IMR-90 (cell line): ENCODE data around the gene TOE1. TPM values are rescaled to one million over a fixed set of nuclear protein-coding genes. Genes with fewer than 3 reads are reported as not detected.

Experiments used
- ATAC-seq: fragments of 200-7000 bp; cut with Tn5 transposase; 2 replicates; pipeline ENCODE4 v1.9.1; 2020; ENCODE audit warnings: low read depth, mild to moderate bottlenecking, moderate library complexity
- BruUV-seq: library from RNA; stranded (reverse); fragments of 400-500 nt; replicated peaks from 2 replicates; lab custom pipeline; 2021; lab: Mats Ljungman, UMichigan
- CTCF ChIA-PET: fragments of 300-600 bp; formaldehyde crosslinking; extraction: SDS; loops from one replicate; lab custom pipeline; 2021; ENCODE audit warnings: antibody characterized with exemption; lab: Yijun Ruan, JAX
- POLR2A ChIA-PET: fragments of 300-600 bp; sonication (Branson Sonifier 250); formaldehyde crosslinking; loops from one replicate; lab custom pipeline; 2022; ENCODE audit warnings: antibody characterized with exemption; ENCODE audit not compliant: unreplicated experiment; lab: Charles Lee
- DNase-seq: peaks from one replicate; pipeline ENCODE4 v3.0.0; 2013
- H2AFZ ChIP-seq: replicated peaks from 2 replicates; pipeline ENCODE3; 2013; ENCODE audit warnings: low read length, mild to moderate bottlenecking; ENCODE audit not compliant: poor library complexity
- H2AK5ac ChIP-seq: 2 replicates; pipeline ENCODE4 v1.6.1; 2013; ENCODE audit warnings: low read depth, low read length, inconsistent platforms
- H2AK9ac ChIP-seq: replicated peaks from 2 replicates; pipeline ENCODE3; 2013; ENCODE audit warnings: mild to moderate bottlenecking, low read depth, low read length, moderate library complexity; ENCODE audit not compliant: poor library complexity
- H2BK120ac ChIP-seq: 2 replicates; pipeline ENCODE4 v1.6.1; 2013; ENCODE audit warnings: low read depth, low read length, inconsistent platforms
- H2BK15ac ChIP-seq: 3 replicates; pipeline ENCODE4 v1.6.1; 2013; ENCODE audit warnings: low read depth, low read length, inconsistent platforms
- H2BK20ac ChIP-seq: 2 replicates; pipeline ENCODE4 v1.6.1; 2013; ENCODE audit warnings: low read depth, mild to moderate bottlenecking, inconsistent platforms, low read length, moderate library complexity
- H2BK5ac ChIP-seq: 2 replicates; pipeline ENCODE4 v1.6.1; 2013; ENCODE audit warnings: mild to moderate bottlenecking, low read depth, low read length, inconsistent platforms; ENCODE audit not compliant: poor library complexity, severe bottlenecking
- H3K14ac ChIP-seq: replicated peaks from 2 replicates; pipeline ENCODE4 v1.6.1; 2013; ENCODE audit warnings: low read depth, low read length, inconsistent platforms
- H3K18ac ChIP-seq: 2 replicates; pipeline ENCODE4 v1.6.1; 2013; ENCODE audit warnings: low read depth, low read length, control low read depth
- H3K23ac ChIP-seq: 2 replicates; pipeline ENCODE4 v1.6.1; 2013; ENCODE audit warnings: low read depth, low read length, inconsistent platforms
- H3K27ac ChIP-seq: 2 replicates; pipeline ENCODE4 v1.5.1; 2013; ENCODE audit warnings: mild to moderate bottlenecking, control low read depth, low read length; ENCODE audit not compliant: insufficient read depth
- H3K27me3 ChIP-seq: 2 replicates; pipeline ENCODE4 v1.6.1; 2013; ENCODE audit warnings: low read length; ENCODE audit not compliant: control insufficient read depth, insufficient read depth
- H3K36me3 ChIP-seq: 2 replicates; pipeline ENCODE4 v1.6.1; 2013; ENCODE audit warnings: low read length, mixed read lengths; ENCODE audit not compliant: control insufficient read depth, insufficient read depth
- H3K4ac ChIP-seq: 2 replicates; pipeline ENCODE4 v1.6.1; 2013; ENCODE audit warnings: low read depth, low read length, inconsistent platforms
- H3K4me1 ChIP-seq: 2 replicates; pipeline ENCODE4 v1.6.1; 2013; ENCODE audit warnings: low read length, mixed read lengths; ENCODE audit not compliant: control insufficient read depth, insufficient read depth
- H3K4me2 ChIP-seq: 2 replicates; pipeline ENCODE4 v1.6.1; 2013; ENCODE audit warnings: low read depth, mild to moderate bottlenecking, control low read depth, low read length, moderate library complexity
- H3K4me3 ChIP-seq: 2 replicates; pipeline ENCODE4 v1.5.1; 2013; ENCODE audit warnings: low read depth, mild to moderate bottlenecking, control low read depth, low read length, moderate library complexity; ENCODE audit not compliant: insufficient read depth
- H3K56ac ChIP-seq: 2 replicates; pipeline ENCODE4 v1.6.1; 2013; ENCODE audit warnings: low read length, inconsistent platforms; ENCODE audit not compliant: insufficient read depth; ENCODE audit errors: extremely low read depth
- H3K79me1 ChIP-seq, 2 experiments: 2 replicates each; pipeline ENCODE4 v1.6.1; 2013; ENCODE audit warnings: low read length in 2 of 2, inconsistent platforms in 1 of 2, low read depth in 1 of 2
- H3K9ac ChIP-seq: 2 replicates; pipeline ENCODE4 v1.6.1; 2013; ENCODE audit warnings: low read depth, low read length, control low read depth
- H3K9me1 ChIP-seq: 2 replicates; pipeline ENCODE4 v1.6.1; 2013; ENCODE audit warnings: low read length, inconsistent platforms; ENCODE audit not compliant: insufficient read depth
- H3K9me3 ChIP-seq: 2 replicates; pipeline ENCODE4 v1.6.1; 2013; ENCODE audit warnings: low read length; ENCODE audit not compliant: control insufficient read depth, insufficient read depth
- H4K20me1 ChIP-seq: 2 replicates; pipeline ENCODE4 v1.6.1; 2013; ENCODE audit warnings: low read length, inconsistent platforms; ENCODE audit not compliant: insufficient read depth
- H4K5ac ChIP-seq: 2 replicates; pipeline ENCODE4 v1.6.1; 2013; ENCODE audit warnings: mild to moderate bottlenecking, low read depth, low read length, control low read depth
- H4K8ac ChIP-seq, 2 experiments: 2 replicates each; pipeline ENCODE4 v1.6.1; 2013; ENCODE audit warnings: low read depth in 2 of 2, low read length in 2 of 2, control low read depth in 1 of 2, inconsistent platforms in 1 of 2
- H4K91ac ChIP-seq: 2 replicates; pipeline ENCODE4 v1.6.1; 2013; ENCODE audit warnings: low read depth, low read length, inconsistent platforms; ENCODE audit not compliant: insufficient read depth
- BHLHE40 ChIP-seq: fragments of 150-350 bp; IDR thresholded peaks from 2 replicates; pipeline ENCODE4 v1.6.1; 2016; ENCODE audit warnings: mild to moderate bottlenecking, low read depth, low read length
- CHD1 ChIP-seq: IDR thresholded peaks from 2 replicates; pipeline ENCODE4 v1.6.1; 2012; ENCODE audit warnings: low read depth, low read length, improper control_type of control experiment
- ELK1 ChIP-seq: fragments of 150-350 bp; IDR thresholded peaks from 2 replicates; pipeline ENCODE4 v1.6.1; 2016; ENCODE audit warnings: low read depth, mild to moderate bottlenecking, low read length, moderate library complexity, borderline replicate concordance
- FOS ChIP-seq: fragments of 150-350 bp; IDR thresholded peaks from 2 replicates; pipeline ENCODE4 v1.6.1; 2016; ENCODE audit warnings: low read depth, low read length
- MXI1 ChIP-seq: IDR thresholded peaks from 2 replicates; pipeline ENCODE4 v1.6.1; 2012; ENCODE audit warnings: low read depth, mild to moderate bottlenecking, low read length, moderate library complexity, borderline replicate concordance
- POLR2A ChIP-seq: IDR thresholded peaks from 2 replicates; pipeline ENCODE4 v1.6.1; 2012; ENCODE audit warnings: mild to moderate bottlenecking, low read depth, low read length
- WGBS, 2 experiments: methylation state at CpG; one replicate each; pipeline versions ENCODE4 v1.1.5 to v1.1.7; 2013; ENCODE audit warnings: missing lambda C conversion rate in 2 of 2; ENCODE audit not compliant: insufficient read length in 1 of 2; ENCODE audit errors: extremely low coverage in 2 of 2; 5-methylcytosine and 5-hydroxymethylcytosine counted together
- dilution Hi-C: fragments of 300-500 bp; cut with HindIII; formaldehyde crosslinking; loops from one replicate; pipeline ENCODE4 v1.14.3; 2018; ENCODE audit warnings: low sequenced_read_pairs; ENCODE audit not compliant: unreplicated experiment
- in situ Hi-C: fragments of 300-500 bp; cut with MboI; formaldehyde crosslinking; loops from 3 replicates; pipeline ENCODE4 v1.14.3; 2019; ENCODE audit warnings: low sequenced_read_pairs, inconsistent platforms, mixed read lengths
- intact Hi-C: fragments of 100-400 bp; cut with micrococcal nuclease; formaldehyde crosslinking; loops from 2 replicates; pipeline ENCODE4 v1.10.0; 2022
- polyA plus RNA-seq, 3 experiments: library from polyadenylated mRNA; depleted of rRNA; stranded (reverse); fragments of >200 nt; gene quantifications; 2 replicates each; pipeline ENCODE4 v1.2.3, GENCODE V29; 2012; ENCODE audit warnings: low replicate concordance in 1 of 3
- total RNA-seq: library from RNA; depleted of rRNA; stranded (reverse); fragments of >200 nt; gene quantifications from 2 replicates; pipeline ENCODE4 v1.2.3, GENCODE V29; 2012

TOE1 gene
- total and polyA plus RNA-seq, 2 of the 4 experiments (the other 2 are of a cell fraction): 15.5 to 18.6 TPM

GRCh38 chr1:45354838-45355237 lies 14.9 kb downstream of the TOE1 start:
- H3K4ac ChIP-seq: no peak overlapping the region
- no peak overlapping the region for H2BK15ac ChIP-seq
- H2BK120ac ChIP-seq: no peak overlapping the region
- H3K14ac ChIP-seq: no peak overlapping the region
- no peak overlapping the region for H3K4me3 ChIP-seq
- ChIA-PET POLR2A (no interaction called here), CTCF (no interaction called here)
- H3K9me3 ChIP-seq: no peaks in the 10 kb centered on the region
- H4K5ac ChIP-seq: no peak overlapping the region
- H3K9me1 ChIP-seq: no peaks in the 10 kb centered on the region
- no peak overlapping the region for H4K8ac ChIP-seq
- H2AK5ac ChIP-seq: no peak overlapping the region
- in situ Hi-C loops: loop anchor here (5.0 kb wide), 1 partner anchor 217 kb away; no protein-coding TSS in a partner anchor
- no peak overlapping the region for H3K23ac ChIP-seq
- no peak overlapping the region for H3K18ac ChIP-seq
- H4K20me1 ChIP-seq: no peaks in the 10 kb centered on the region
- no peak overlapping the region for H3K9ac ChIP-seq
- H3K79me1 ChIP-seq: no peaks in the 10 kb centered on the region
- no peak for TF ChIP-seq CHD1
- no peak for TF ChIP-seq ELK1
- no peak for TF ChIP-seq FOS
- TF ChIP-seq BHLHE40: no peak
- TF ChIP-seq POLR2A: no peak
- no peak for TF ChIP-seq MXI1
- no TSS peak for BruUV-seq
- no peaks in the 10 kb centered on the region for H3K4me1 ChIP-seq
- dilution Hi-C loops: no loop called here
- no peak overlapping the region for H2BK5ac ChIP-seq
- H3K36me3 ChIP-seq: no peaks in the 10 kb centered on the region
- no peak overlapping the region for H3K56ac ChIP-seq
- DNase-seq (no peak), ATAC-seq (no peak)
- no peak overlapping the region for H2BK20ac ChIP-seq
- no peak overlapping the region for H2AK9ac ChIP-seq
- no peak overlapping the region for H3K27ac ChIP-seq
- no peak overlapping the region for H4K91ac ChIP-seq
- intact Hi-C loops: no loop called here
- no peaks in the 10 kb centered on the region for H3K27me3 ChIP-seq
- WGBS, 2 experiments: no CpG with 5 or more reads among the region's 4 CpGs
- H3K4me2 ChIP-seq: no peak overlapping the region
- H2AFZ ChIP-seq: no peak overlapping the region
